Esophagus squamous epithelium (tissue), 5 donors: Measurements from ENCODE around the gene RTN4R. TPM values are rescaled to one million over a fixed set of nuclear protein-coding genes. Genes with fewer than 3 reads are reported as not detected.
A peak's percentile ranks its signal among the peaks of the same experiment; 100 is the strongest.

Source experiments
- DNase-seq: peaks from one replicate; lab custom pipeline; 2025; lab: John Stamatoyannopoulos, UW
- H3K27ac ChIP-seq, 4 donors: fragments of 200-600 bp; sonication (generic); one replicate each; pipeline ENCODE4 v1.5.1; 2016 to 2019; ENCODE audit warnings: mild to moderate bottlenecking in 1 of 4
- H3K27me3 ChIP-seq, 4 donors: fragments of 200-600 bp; sonication (generic); 1 replicate in 3 of 4; 2 replicates in 1 of 4; pipeline versions ENCODE4 v1.5.1 to v1.6.0; 2017 to 2021; ENCODE audit warnings: antibody characterized with exemption in 1 of 4
- H3K36me3 ChIP-seq, 3 donors: fragments of 200-600 bp; sonication (generic); one replicate each; pipeline ENCODE4 v1.5.1; 2016 to 2019
- H3K4me1 ChIP-seq, 3 donors: fragments of 200-600 bp; sonication (generic); one replicate each; pipeline ENCODE4 v1.5.1; 2017 to 2019
- H3K4me3 ChIP-seq, 4 donors: fragments of 200-600 bp; sonication (generic); 1 replicate in 3 of 4; 2 replicates in 1 of 4; pipeline ENCODE4 v1.5.1; 2016 to 2019; ENCODE audit warnings: mild to moderate bottlenecking in 2 of 4, moderate library complexity in 1 of 4
- H3K9me3 ChIP-seq, 3 donors: fragments of 200-600 bp; sonication (generic); one replicate each; pipeline ENCODE4 v1.5.1; 2016 to 2019
- POLR2A ChIP-seq, 4 donors: fragments of 450-650 bp; IDR thresholded peaks; one replicate each; pipeline ENCODE4 v1.6.1; 2017; ENCODE audit warnings: antibody characterized with exemption in 4 of 4, mild to moderate bottlenecking in 4 of 4, moderate library complexity in 3 of 4
- WGBS, 2 donors: methylation state at CpG; one replicate each; pipeline ENCODE4 v1.1.5; 2018; 5-methylcytosine and 5-hydroxymethylcytosine counted together
- intact Hi-C: fragments of 100-400 bp; cut with DNase I; formaldehyde crosslinking; loops from one replicate; pipeline ENCODE4 v1.15.0; 2022
- total RNA-seq, 4 donors: library from RNA; depleted of rRNA; stranded (reverse); fragments of >200 nt; gene quantifications; one replicate each; pipeline ENCODE4 v1.1.0, GENCODE V29; 2016
- TF ChIP-seq, protein P1 (sequence below), 6 experiments: fragments of 450-650 bp in 4 of 6; fragments of 200-600 bp in 2 of 6; sonication (generic) in 2 of 6; IDR thresholded peaks; one replicate each; pipeline ENCODE4 v1.5.1; 2016 to 2019; ENCODE audit warnings: antibody characterized with exemption in 6 of 6, mild to moderate bottlenecking in 4 of 6, moderate library complexity in 4 of 6
- donor health status: DM: yes; HTN: yes; CAD: no.

RTN4R gene
- total RNA-seq, 4 donors from 2014 or later, result 0.97 to 3.9 (median 2.5) TPM

DNA sequence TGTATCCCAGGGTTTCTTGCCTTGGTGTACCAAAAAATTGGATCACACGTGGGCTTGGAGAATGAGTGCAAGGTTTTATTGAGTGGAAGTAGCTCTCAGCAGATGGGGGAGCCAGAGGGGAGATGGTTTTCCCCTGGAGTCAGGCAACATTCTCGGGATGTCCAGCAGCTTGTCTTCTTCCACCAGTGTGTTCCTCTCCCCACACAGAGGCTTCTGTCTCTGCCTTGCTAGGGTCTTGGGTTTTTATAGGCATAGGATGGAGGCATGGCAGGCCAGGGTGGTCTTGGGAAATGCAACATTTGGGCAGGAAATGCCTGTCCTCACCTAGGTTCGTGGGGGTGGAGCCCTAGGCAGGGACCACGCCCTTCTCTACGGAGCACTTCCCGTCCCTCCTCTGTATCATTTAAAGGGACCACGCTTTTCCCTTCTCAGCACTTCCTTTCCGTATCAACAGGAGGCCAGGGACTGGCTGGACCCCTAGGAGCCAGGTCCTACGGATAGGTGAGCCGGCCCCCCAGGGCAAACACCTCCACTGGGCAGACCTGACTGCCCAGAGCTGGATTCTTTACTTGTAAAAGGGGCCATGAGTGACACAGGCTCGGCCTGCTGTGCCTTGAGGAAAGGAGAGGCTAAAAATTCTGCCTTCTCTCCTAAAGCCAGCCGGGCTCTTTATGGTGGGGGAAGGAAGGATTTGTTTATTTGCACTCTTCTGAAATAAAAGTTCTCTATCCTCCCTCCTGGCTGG lies 62.0 kb downstream of the RTN4R start:
- TF ChIP-seq, protein P1, sequence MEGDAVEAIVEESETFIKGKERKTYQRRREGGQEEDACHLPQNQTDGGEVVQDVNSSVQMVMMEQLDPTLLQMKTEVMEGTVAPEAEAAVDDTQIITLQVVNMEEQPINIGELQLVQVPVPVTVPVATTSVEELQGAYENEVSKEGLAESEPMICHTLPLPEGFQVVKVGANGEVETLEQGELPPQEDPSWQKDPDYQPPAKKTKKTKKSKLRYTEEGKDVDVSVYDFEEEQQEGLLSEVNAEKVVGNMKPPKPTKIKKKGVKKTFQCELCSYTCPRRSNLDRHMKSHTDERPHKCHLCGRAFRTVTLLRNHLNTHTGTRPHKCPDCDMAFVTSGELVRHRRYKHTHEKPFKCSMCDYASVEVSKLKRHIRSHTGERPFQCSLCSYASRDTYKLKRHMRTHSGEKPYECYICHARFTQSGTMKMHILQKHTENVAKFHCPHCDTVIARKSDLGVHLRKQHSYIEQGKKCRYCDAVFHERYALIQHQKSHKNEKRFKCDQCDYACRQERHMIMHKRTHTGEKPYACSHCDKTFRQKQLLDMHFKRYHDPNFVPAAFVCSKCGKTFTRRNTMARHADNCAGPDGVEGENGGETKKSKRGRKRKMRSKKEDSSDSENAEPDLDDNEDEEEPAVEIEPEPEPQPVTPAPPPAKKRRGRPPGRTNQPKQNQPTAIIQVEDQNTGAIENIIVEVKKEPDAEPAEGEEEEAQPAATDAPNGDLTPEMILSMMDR (IDR thresholded peaks at IDR 0.05), result peak in 3 of 6 experiments; percentile 25 to 34 (median 31)
- peak in 2 of 4 donors; percentile 33 to 56 for TF ChIP-seq POLR2A (IDR thresholded peaks at IDR 0.05)
- intact Hi-C loops, result no loop called here
- H3K36me3 ChIP-seq, result no peaks in the 10 kb centered on the region
- DNase-seq, result no peak
- 29 to 45% methylated on average over 2 to 3 of the region's 12 CpGs for WGBS, 2 donors
- peaks cover 25 to 60% (median 39%) of the 10 kb centered on the region in 3 donors for H3K4me1 ChIP-seq
- peaks cover 0 to 12% (median 0%) of the 10 kb centered on the region in 4 donors for H3K27me3 ChIP-seq
- peak overlapping the region; percentile 84 to 90 (median 86) for H3K27ac ChIP-seq
- H3K9me3 ChIP-seq, result no peaks in the 10 kb centered on the region
- peak overlapping the region; percentile 48 to 83 (median 64) for H3K4me3 ChIP-seq

DNA sequence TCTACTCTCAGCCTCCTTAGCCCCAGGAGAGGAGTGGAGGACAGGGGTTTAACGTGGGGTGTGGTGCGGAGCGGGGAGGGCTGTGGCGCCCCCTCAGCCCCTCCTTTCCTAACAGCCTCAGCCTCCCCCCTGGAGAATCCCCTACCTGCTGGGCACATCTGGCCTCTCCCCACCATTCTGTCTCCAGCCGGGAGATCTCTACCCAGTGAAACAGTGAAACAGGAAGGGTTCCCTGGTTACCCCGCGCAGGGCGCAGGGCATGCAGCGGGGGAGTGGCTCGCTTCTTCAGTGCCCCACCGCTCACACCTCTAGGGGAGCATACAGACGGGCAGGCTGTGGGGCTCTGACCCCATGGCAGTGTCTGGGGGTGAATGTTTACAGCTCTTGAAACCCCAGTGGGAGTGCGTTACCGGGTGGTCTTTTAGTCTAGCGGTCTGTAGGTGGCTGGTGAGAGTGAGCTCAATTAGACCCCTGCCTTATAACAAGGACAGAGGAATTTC lies 62.6 kb downstream of the RTN4R start:
- Histone ChIP-seq H3K27ac (peak overlapping the region; percentile 84 to 90 (median 86)), H3K9me3 (no peaks in the 10 kb centered on the region), H3K27me3 (peaks cover 0 to 12% (median 0%) of the 10 kb centered on the region in 4 donors), H3K4me1 (peaks cover 25 to 60% (median 39%) of the 10 kb centered on the region in 3 donors), H3K4me3 (peak overlapping the region in 2 of 4 donors; percentile 64 to 83), H3K36me3 (no peaks in the 10 kb centered on the region)
- WGBS, 2 donors, result 90% methylated on average over 4 of the region's 15 CpGs; no CpG with 5 or more reads in 1 of the 2 donors
- no peak for DNase-seq
- intact Hi-C loops, result no loop called here
- TF ChIP-seq, protein P1 (IDR thresholded peaks at IDR 0.05), result no peak
- TF ChIP-seq POLR2A (IDR thresholded peaks at IDR 0.05), result no peak

DNA sequence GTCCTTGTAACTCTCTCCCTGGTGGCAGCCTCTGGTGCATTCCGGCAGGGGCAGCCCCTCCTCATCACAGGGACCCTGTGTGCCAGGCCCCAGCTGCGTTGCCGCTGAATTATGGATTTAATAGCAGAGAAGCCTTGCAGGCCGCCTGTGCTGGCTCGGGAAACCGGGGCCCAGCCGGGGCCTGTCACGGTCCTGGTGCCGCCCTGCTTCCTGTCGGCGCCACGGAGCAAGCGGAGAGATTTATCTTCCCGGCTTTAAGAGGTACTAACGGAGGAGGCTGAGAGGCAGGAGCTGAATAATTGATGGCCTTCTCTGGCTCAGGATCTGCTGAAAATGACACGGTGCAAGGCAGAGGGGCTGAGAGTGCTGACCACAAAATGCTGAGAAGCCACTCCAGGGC lies 63.3 kb downstream of the RTN4R start:
- no peak for DNase-seq
- no peak for TF ChIP-seq POLR2A (IDR thresholded peaks at IDR 0.05)
- 74 to 80% methylated on average over 4 to 5 of the region's 16 CpGs for WGBS, 2 donors
- intact Hi-C loops, result no loop called here
- Histone ChIP-seq H3K4me3 (no peak overlapping the region), H3K36me3 (no peaks in the 10 kb centered on the region), H3K27ac (peak overlapping the region in 3 of 4 donors; percentile 36 to 86 (median 84)), H3K4me1 (peaks cover 25 to 60% (median 39%) of the 10 kb centered on the region in 3 donors), H3K9me3 (no peaks in the 10 kb centered on the region), H3K27me3 (peaks cover 0 to 12% (median 0%) of the 10 kb centered on the region in 4 donors)

DNA sequence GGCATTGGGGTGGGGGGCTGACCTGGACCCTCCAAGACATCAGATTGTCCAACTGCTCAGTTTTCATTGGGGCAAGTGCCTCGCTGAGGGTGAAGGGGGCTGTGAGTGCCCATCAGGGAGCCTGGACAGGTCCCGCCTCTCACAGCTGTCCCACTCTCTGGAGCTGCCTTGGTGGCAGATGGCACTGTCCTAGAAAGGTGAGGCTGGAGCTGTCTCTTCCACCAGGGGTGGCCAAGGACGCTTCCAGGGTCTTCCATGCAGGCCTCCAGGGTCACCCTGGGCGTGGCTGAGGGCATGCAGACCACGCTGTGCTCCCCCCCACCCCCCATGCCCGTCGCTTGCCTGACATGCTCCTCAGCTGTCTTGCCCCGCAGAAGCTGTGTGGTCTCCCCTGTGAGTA lies 63.8 kb downstream of the RTN4R start:
- intact Hi-C loops, result no loop called here
- no peak for TF ChIP-seq POLR2A (IDR thresholded peaks at IDR 0.05)
- TF ChIP-seq, protein P1 (IDR thresholded peaks at IDR 0.05), result no peak
- H3K27me3 ChIP-seq, result peaks cover 0 to 12% (median 0%) of the 10 kb centered on the region in 4 donors
- H3K36me3 ChIP-seq, result no peaks in the 10 kb centered on the region
- H3K4me3 ChIP-seq, result no peak overlapping the region
- H3K27ac ChIP-seq, result peak overlapping the region in 2 of 4 donors; percentile 36 to 84
- peaks cover 25 to 60% (median 39%) of the 10 kb centered on the region in 3 donors for H3K4me1 ChIP-seq
- DNase-seq, result no peak
- 90% methylated on average over 2 of the region's 8 CpGs; no CpG with 5 or more reads in 1 of the 2 donors for WGBS, 2 donors
- no peaks in the 10 kb centered on the region for H3K9me3 ChIP-seq

DNA sequence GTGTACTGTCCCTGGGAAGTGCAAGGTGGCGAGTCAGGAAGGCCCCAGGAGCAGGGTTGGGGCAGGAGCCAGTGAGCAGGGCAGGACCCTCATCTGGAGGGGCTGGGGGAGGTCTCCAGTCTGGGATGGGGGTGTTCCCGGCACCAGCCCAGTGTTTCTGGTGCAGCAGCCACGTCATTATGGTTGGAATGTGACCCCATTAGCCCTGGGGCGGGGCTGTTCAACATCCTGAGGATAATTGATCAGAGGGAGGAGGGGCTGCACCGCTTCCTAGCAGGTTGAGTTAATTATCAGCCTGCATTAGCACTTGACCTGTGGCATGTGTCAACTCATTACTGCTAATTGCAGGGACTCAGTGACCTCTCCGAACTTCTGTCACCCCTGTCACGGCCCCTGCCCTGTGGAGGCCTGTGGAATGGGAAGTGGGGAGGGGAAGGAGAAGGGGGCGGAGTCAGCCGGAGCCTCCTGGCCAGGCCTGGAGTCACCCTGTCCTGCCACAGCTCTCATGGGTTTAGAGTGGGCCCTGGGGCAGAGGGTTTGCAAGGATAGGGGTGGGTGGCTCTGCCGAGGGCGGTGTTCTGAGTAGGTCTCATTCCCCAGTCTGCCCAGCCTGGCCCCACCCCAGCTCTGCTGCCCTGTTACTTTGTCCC lies 64.4 kb downstream of the RTN4R start:
- intact Hi-C loops, result no loop called here
- Histone ChIP-seq H3K4me1 (peaks cover 25 to 58% (median 39%) of the 10 kb centered on the region in 3 donors), H3K27ac (peak overlapping the region in 2 of 4 donors; percentile 25 to 84), H3K36me3 (no peaks in the 10 kb centered on the region), H3K4me3 (no peak overlapping the region), H3K9me3 (no peaks in the 10 kb centered on the region), H3K27me3 (peaks cover 0 to 17% (median 0%) of the 10 kb centered on the region in 4 donors)
- no peak for TF ChIP-seq POLR2A (IDR thresholded peaks at IDR 0.05)
- TF ChIP-seq, protein P1 (IDR thresholded peaks at IDR 0.05), result no peak
- no peak for DNase-seq
- WGBS, 2 donors, result 48% methylated on average over 6 of the region's 11 CpGs; no CpG with 5 or more reads in 1 of the 2 donors
